ENCODE measurements around the gene MSH5.

Gene MSH5

DNA sequence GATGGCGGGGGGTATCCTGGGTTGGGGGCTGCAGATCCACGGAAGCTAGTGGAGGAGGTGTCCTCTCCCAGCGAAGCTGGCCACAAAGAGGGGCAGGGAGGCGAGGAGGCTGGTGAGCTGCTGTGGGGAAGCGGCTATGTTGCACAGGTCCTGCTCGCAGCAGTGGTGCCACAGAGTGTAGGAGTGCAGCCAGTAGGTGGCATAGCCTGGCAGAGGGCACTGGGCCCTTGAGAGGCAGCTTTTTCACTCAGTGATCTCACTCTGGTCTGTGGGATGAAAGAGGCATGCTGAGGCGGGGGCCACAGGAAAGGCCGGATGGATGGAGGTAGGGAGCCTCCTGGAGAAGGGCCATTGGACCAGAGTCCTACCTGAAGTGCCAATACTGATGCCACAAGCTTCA lies 27.5 kb upstream of the MSH5 start:
- no peaks in the 10 kb centered on the region for H3F3A ChIP-seq (ENCODE audit: insufficient read depth)
- no peaks in the 10 kb centered on the region for H3K9me3 ChIP-seq (ENCODE audit: insufficient read depth, low read length)
- no peaks in the 10 kb centered on the region for H3K79me2 ChIP-seq (ENCODE audit: insufficient read depth, low read length)
- H3K4me2 ChIP-seq (ENCODE audit: low read depth, low read length, poor library complexity, severe bottlenecking): no peak overlapping the region
- H3K9me2 ChIP-seq (replicated peaks; ENCODE audit: insufficient read depth, low read length): no peaks in the 10 kb centered on the region
- no peaks in the 10 kb centered on the region for H4K20me1 ChIP-seq (ENCODE audit: low read depth, low read length)
- H3K27ac ChIP-seq (ENCODE audit: low read depth, low read length): no peak overlapping the region
- H3K27me3 ChIP-seq (ENCODE audit: low read length): no peaks in the 10 kb centered on the region
- H2AFZ ChIP-seq (ENCODE audit: low read depth, low read length, severe bottlenecking): no peak overlapping the region
- no peak overlapping the region for H3K4me3 ChIP-seq (ENCODE audit: insufficient read depth, low read length, poor library complexity, severe bottlenecking)
- no peaks in the 10 kb centered on the region for H3K36me3 ChIP-seq (ENCODE audit: low read length)
- H3K9ac ChIP-seq (ENCODE audit: low read length): no peak overlapping the region
- TF ChIP-seq CTCF (IDR thresholded peaks at IDR 0.05; ENCODE audit: insufficient read depth, low read length, poor library complexity, severe bottlenecking) (peak; percentile 53), EZH2phosphoT487 (conservative IDR thresholded peaks at IDR 0.05; ENCODE audit: low read length) (no peak)

GRCh38 chr6:31713465-31713864 lies 26.3 kb upstream of the MSH5 start:
- Histone ChIP-seq H3F3A (ENCODE audit: insufficient read depth) (no peaks in the 10 kb centered on the region), H3K79me2 (ENCODE audit: insufficient read depth, low read length) (no peaks in the 10 kb centered on the region), H3K9me3 (ENCODE audit: insufficient read depth, low read length) (no peaks in the 10 kb centered on the region), H3K9ac (ENCODE audit: low read length) (no peak overlapping the region), H3K27ac (ENCODE audit: low read depth, low read length) (no peak overlapping the region), H2AFZ (ENCODE audit: low read depth, low read length, severe bottlenecking) (no peak overlapping the region), H3K4me2 (ENCODE audit: low read depth, low read length, poor library complexity, severe bottlenecking) (no peak overlapping the region), H3K9me2 (replicated peaks; ENCODE audit: insufficient read depth, low read length) (no peaks in the 10 kb centered on the region), H3K36me3 (ENCODE audit: low read length) (no peaks in the 10 kb centered on the region), H3K4me3 (ENCODE audit: insufficient read depth, low read length, poor library complexity, severe bottlenecking) (no peak overlapping the region), H3K27me3 (ENCODE audit: low read length) (no peaks in the 10 kb centered on the region), H4K20me1 (ENCODE audit: low read depth, low read length) (no peaks in the 10 kb centered on the region)
- TF ChIP-seq CTCF (IDR thresholded peaks at IDR 0.05; ENCODE audit: insufficient read depth, low read length, poor library complexity, severe bottlenecking) (no peak), EZH2phosphoT487 (conservative IDR thresholded peaks at IDR 0.05; ENCODE audit: low read length) (no peak)

- TF ChIP-seq EZH2phosphoT487 (conservative IDR thresholded peaks at IDR 0.05; ENCODE audit: low read length) (no peak), CTCF (IDR thresholded peaks at IDR 0.05; ENCODE audit: insufficient read depth, low read length, poor library complexity, severe bottlenecking) (no peak)
- H2AFZ ChIP-seq (ENCODE audit: low read depth, low read length, severe bottlenecking): no peak overlapping the region
- H3K4me2 ChIP-seq (ENCODE audit: low read depth, low read length, poor library complexity, severe bottlenecking): no peak overlapping the region
- no peaks in the 10 kb centered on the region for H3K9me3 ChIP-seq (ENCODE audit: insufficient read depth, low read length)
- H3K27ac ChIP-seq (ENCODE audit: low read depth, low read length): no peak overlapping the region
- no peaks in the 10 kb centered on the region for H3K9me2 ChIP-seq (replicated peaks; ENCODE audit: insufficient read depth, low read length)
- no peaks in the 10 kb centered on the region for H3K27me3 ChIP-seq (ENCODE audit: low read length)
- no peaks in the 10 kb centered on the region for H3K79me2 ChIP-seq (ENCODE audit: insufficient read depth, low read length)
- no peaks in the 10 kb centered on the region for H3F3A ChIP-seq (ENCODE audit: insufficient read depth)
- H3K4me3 ChIP-seq (ENCODE audit: insufficient read depth, low read length, poor library complexity, severe bottlenecking): no peak overlapping the region
- no peaks in the 10 kb centered on the region for H4K20me1 ChIP-seq (ENCODE audit: low read depth, low read length)
- H3K36me3 ChIP-seq (ENCODE audit: low read length): no peaks in the 10 kb centered on the region
- no peak overlapping the region for H3K9ac ChIP-seq (ENCODE audit: low read length)
These were observed 25.7 kb upstream of the MSH5 start for GRCh38 chr6:31713991-31714684.

Measured in SU-DHL-6 (cell line).